ENCODE results near the gene ZNF385B. TPM values are rescaled to one million over a fixed set of nuclear protein-coding genes. Genes with fewer than 3 reads are reported as not detected.

ZNF385B gene
- total and polyA plus RNA-seq, 9 of the 15 experiments (the other 6 are each of a cell fraction or from before 2014, with no cell fraction given): 0.50 TPM; not detected in 8

GRCh38 chr2:179470992-179471391 lies 390.4 kb downstream of the ZNF385B start:
- ATAC-seq: no peak
- BruUV-seq (replicated peaks): no TSS peak
- no peak for FAIRE-seq

More at GRCh38 chr2:179470992-179471391, 390.4 kb downstream of the ZNF385B start:
- Histone ChIP-seq H3K4me2 (ENCODE audit: insufficient read depth, low read length) (no peak overlapping the region), H2AFZ (ENCODE audit: low read depth, low read length) (no peak overlapping the region), H3K9ac (ENCODE audit: insufficient read depth in 1 of 2, low read depth in 2 of 2, low read length in 2 of 2) (no peak overlapping the region), H3K4me1 (replicated peaks in 1 of 2; ENCODE audit: control insufficient read depth in 2 of 2, insufficient read depth in 2 of 2, low read length in 2 of 2) (no peaks in the 10 kb centered on the region), H3K9me3 (replicated peaks; ENCODE audit: control insufficient read depth, insufficient read depth, low read depth, low read length) (no peaks in the 10 kb centered on the region), H4K20me1 (replicated peaks; ENCODE audit: control insufficient read depth, insufficient read depth, low read length) (no peaks in the 10 kb centered on the region), H3K27ac (ENCODE audit: extremely low read depth, low read depth, low read length) (no peak overlapping the region), H3K27me3 (ENCODE audit: control insufficient read depth in 2 of 2, insufficient read depth in 2 of 2, low read length in 2 of 2) (no peaks in the 10 kb centered on the region), H3K4me3 (no peak overlapping the region), H3K9me1 (ENCODE audit: control insufficient read depth, insufficient read depth, low read length) (no peaks in the 10 kb centered on the region), H3K36me3 (ENCODE audit: control insufficient read depth, insufficient read depth, low read length) (no peaks in the 10 kb centered on the region), H3K79me2 (ENCODE audit: control insufficient read depth, insufficient read depth, low read length) (no peaks in the 10 kb centered on the region)
- TF ChIP-seq KAT8 (IDR thresholded peaks at IDR 0.05; ENCODE audit: low read depth): no peak
- no peak for TF ChIP-seq HCFC1 (IDR thresholded peaks at IDR 0.05; ENCODE audit: low read depth, low read length)
- TF ChIP-seq ZC3H4 (CRISPR knock-in tag; IDR thresholded peaks at IDR 0.05; ENCODE audit: borderline replicate concordance): no peak
- TF ChIP-seq SMARCE1 (IDR thresholded peaks at IDR 0.05): no peak
- TF ChIP-seq, protein P1, sequence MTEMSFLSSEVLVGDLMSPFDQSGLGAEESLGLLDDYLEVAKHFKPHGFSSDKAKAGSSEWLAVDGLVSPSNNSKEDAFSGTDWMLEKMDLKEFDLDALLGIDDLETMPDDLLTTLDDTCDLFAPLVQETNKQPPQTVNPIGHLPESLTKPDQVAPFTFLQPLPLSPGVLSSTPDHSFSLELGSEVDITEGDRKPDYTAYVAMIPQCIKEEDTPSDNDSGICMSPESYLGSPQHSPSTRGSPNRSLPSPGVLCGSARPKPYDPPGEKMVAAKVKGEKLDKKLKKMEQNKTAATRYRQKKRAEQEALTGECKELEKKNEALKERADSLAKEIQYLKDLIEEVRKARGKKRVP (CRISPR knock-in tag; IDR thresholded peaks at IDR 0.05): no peak
- TF ChIP-seq, protein P2, sequence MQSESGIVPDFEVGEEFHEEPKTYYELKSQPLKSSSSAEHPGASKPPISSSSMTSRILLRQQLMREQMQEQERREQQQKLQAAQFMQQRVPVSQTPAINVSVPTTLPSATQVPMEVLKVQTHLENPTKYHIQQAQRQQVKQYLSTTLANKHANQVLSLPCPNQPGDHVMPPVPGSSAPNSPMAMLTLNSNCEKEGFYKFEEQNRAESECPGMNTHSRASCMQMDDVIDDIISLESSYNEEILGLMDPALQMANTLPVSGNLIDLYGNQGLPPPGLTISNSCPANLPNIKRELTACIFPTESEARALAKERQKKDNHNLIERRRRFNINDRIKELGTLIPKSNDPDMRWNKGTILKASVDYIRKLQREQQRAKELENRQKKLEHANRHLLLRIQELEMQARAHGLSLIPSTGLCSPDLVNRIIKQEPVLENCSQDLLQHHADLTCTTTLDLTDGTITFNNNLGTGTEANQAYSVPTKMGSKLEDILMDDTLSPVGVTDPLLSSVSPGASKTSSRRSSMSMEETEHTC (IDR thresholded peaks at IDR 0.05): no peak
- TF ChIP-seq, protein P3, sequence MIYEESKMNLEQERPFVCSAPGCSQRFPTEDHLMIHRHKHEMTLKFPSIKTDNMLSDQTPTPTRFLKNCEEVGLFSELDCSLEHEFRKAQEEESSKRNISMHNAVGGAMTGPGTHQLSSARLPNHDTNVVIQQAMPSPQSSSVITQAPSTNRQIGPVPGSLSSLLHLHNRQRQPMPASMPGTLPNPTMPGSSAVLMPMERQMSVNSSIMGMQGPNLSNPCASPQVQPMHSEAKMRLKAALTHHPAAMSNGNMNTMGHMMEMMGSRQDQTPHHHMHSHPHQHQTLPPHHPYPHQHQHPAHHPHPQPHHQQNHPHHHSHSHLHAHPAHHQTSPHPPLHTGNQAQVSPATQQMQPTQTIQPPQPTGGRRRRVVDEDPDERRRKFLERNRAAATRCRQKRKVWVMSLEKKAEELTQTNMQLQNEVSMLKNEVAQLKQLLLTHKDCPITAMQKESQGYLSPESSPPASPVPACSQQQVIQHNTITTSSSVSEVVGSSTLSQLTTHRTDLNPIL (CRISPR knock-in tag; IDR thresholded peaks at IDR 0.05): no peak
- TF ChIP-seq BRD9 (IDR thresholded peaks at IDR 0.05; ENCODE audit: low read depth, partially characterized antibody): no peak
- no peak for TF ChIP-seq ZNF778 (CRISPR knock-in tag; IDR thresholded peaks at IDR 0.05)
- no peak for TF ChIP-seq PCBP1 (IDR thresholded peaks at IDR 0.05; ENCODE audit: low read depth, low read length, poor library complexity, severe bottlenecking)
- no peak for TF ChIP-seq THRA (IDR thresholded peaks at IDR 0.05)
- TF ChIP-seq FUS (optimal IDR thresholded peaks at IDR 0.05; ENCODE audit: low read depth, low read length): no peak
- no peak for TF ChIP-seq RAD51 (IDR thresholded peaks at IDR 0.05; ENCODE audit: borderline replicate concordance, low read depth)
- no peak for TF ChIP-seq ZNF311 (CRISPR knock-in tag; IDR thresholded peaks at IDR 0.05)
- TF ChIP-seq ZC3H8 (IDR thresholded peaks at IDR 0.05): no peak
- 0% methylated on average over 2 of the region's 2 CpGs for WGBS (ENCODE audit: insufficient coverage, low coverage, missing lambda C conversion rate)
- CTCF ChIA-PET (ENCODE audit: low intra/inter-chr PET ratio): no interaction called here
- in situ Hi-C loops (cut with MboI): no loop called here
- intact Hi-C loops (cut with micrococcal nuclease): no loop called here
- DNase-seq (ENCODE audit: extremely low read depth in 1 of 4, low spot score in 3 of 4): no peak
- POLR2A ChIA-PET: no interaction called here
